ENCODE results near the gene CCDC116.
"Not testable (repeated sequence)": the region's sequence is repeated elsewhere in the genome, so short reads cannot be mapped to it uniquely, and the experiment has no call there.

Gene CCDC116

DNA sequence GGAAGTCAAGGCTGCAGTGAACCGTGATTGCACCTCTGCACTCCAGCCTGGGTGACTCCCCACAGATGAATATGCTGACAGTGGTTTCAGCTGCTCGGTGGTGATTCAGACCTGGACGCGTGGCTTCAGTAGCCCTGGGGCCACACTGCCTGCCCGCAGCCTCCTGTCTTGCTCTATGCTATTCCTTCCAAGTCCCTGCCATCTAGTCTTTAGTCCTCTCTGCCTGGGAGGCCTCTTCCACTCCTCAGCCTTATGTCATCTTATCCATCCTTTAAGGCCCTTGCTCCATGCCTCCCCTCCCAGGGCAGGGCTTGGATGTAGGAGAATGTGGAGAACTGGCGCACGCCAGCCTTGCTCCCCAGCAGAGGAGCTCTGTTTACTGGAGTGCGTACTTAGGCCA is 25.8 kb upstream of the CCDC116 start:
- no peak for DNase-seq (ENCODE audit: low read depth in 3 of 3)

DNA sequence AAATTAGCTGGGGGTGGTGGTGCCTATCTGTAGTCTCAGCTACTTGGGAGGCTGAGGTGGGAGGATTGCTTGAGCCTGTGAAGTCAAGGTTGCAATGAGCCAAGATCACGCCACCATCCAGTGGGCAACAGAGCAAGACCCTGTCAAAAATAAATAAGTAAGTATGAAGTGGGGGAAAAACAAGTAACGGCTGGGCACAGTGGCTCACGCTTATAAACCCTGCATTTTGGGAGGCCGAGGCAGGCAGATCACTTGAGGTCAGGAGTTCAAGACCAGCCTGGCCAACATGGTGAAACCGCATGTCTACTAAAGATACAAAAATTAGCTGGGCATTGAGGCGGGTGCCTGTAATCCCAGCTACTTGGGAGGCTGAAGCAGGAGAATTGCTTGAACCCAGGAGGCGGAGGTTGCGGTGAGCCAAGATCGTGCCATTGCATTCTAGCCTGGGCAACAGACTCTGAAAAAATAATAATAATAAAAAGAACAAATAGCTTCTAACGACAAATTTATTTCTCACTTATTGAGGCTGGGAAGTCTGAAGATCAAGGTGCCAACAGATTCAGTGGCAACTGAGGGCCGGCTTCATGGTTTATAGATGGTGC is 22.9 kb upstream of the CCDC116 start:
- not testable (repeated sequence) for DNase-seq (ENCODE audit: low read depth in 3 of 3)

DNA sequence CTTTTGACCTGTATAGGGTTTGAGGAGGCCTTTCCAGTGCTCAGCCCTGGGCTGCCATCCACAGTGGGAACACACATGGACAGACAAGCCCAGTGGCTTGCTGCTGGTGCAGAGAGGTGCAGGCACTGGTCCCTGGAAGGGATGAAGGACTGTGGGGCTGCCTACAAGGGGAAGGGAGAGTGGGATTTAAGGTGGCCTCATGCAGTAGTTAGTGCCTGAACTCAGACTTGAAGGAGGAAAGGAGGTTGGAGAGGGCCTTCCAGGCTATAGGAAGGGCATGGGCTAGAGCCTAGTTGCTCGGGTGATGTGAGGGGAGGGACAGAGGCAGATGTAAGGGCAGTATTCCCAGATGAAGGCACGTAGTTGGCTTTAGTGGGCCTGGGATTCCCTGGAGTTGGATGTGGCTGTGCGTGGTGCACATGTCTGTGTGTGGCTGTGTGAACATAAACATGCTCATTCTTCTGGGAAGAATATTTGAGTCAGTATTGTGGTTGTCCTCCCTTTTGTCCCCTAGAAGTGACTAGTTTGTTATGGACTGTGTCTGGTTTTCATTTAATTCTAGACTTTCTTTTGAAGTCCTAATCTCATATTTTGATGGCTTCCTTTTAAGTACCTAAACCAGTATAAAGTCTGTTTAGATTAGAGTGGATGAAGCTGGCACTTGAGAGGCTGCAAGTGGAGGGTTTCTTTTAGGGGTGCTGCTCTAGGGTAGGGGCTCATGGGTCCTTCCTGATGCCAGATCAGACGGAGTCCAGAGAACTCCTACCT is 21.2 kb upstream of the CCDC116 start:
- no peak for DNase-seq (ENCODE audit: low read depth in 3 of 3)

DNA sequence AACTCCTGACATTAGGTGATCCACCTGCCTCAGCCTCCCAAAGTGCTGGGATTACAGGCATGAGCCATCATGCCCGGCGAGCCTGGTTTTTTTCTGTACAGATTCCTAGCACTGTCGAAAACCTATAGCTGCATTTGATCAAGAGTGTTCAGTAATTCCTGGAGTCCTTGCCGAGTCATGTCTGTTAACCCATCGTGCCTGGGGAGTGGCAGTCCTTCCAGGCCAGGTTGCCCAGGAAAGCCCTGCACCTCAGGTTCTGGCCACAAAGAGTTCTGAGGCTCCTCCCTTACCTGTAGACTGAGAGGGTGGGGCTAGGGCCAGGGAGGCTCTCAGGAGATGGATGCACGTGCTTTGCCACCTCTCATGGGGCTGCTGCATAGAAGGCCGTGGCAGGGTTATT is 19.7 kb upstream of the CCDC116 start:
- no peak for DNase-seq (ENCODE audit: low read depth in 3 of 3)

DNA sequence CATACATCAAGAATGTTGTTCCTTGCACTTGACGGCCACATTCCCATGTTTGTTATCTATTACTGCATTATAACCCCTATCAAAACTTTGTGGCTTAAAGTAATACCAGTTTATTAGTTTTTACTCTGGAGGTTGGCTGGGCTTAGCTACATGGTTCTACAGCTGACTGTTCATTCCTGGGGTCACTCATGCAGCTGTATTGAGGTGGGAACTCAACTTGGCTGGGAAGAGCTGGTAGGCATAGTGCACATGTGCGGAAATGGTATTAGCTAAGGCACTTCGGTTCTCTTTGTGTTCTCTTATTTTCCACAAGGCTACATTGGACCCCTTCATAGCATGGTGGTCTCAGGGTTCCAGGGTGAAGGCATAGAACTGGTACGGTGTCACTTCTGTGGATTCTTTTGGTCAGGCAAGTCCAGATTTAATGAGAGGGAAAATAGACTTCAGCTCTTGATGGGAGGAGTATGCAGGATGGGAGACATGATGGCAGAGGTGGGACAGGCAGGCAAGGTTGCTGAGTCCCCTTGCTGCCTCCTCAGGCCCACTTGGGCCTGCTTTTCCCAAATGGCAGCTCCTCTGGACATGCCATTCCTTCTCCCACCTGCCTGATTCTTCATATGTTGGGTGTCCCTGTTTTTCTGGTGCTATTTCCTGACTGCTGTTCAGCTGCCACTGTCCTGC is 18.9 kb upstream of the CCDC116 start:
- DNase-seq (ENCODE audit: low read depth in 3 of 3): no peak

DNA sequence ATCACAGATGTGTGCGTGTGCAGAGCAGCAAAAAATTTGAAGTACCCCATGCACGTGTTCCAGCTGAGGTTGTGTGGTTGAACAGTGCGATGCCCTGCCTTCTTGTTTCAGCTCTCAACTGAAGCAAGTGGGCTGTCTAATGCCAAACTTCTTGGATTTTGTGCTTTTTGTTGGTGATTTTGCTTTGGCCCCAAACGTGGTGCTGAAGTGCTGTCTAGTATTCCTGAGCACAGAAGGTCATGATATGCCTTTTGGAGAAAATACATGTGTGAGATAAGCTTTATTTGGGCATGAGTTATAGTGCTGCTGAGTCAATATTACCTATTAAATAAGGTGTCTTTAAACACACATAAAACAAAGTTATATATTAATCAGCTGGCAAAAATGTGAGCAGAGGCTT is 16.8 kb upstream of the CCDC116 start:
- DNase-seq (ENCODE audit: low read depth in 3 of 3): no peak

DNA sequence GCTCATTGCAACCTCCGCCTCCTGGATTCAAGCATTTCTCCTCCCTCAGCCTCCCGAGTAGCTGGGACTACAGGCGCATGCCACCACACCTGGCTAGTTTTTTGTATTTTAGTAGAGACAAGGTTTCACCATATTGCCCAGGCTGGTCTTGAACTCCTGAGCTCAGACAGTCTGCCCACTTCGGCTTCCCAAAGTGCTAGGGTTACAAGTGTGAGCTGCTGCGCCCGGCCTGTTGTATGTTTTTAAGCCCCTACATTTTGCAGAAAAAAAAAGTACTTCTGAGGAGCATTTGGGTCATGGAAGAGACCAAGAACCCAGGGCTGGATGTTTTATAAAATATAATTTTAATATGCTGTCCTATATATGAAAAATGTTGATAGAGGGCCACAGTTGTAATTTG is 15.2 kb upstream of the CCDC116 start:
- not testable (repeated sequence) for DNase-seq (ENCODE audit: low read depth in 3 of 3)

DNA sequence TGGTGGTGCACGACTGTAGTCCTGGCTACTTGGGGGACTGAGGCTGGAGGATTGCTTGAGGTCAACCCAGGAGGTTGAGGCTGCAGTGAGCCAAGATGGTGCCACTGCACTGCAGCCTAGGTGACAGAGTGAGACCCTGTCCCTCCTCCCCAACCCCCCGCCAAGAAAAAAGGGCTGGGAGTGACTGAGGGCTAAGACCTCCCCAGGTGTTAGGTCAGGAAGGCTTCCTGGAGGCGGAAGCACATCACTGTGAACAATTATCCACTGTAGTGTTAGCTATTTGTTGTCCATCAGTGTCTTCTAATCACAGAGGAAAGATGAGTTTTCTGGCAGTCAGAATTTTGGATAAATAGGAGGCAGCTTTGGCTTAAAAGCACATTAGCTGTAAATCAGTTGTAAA is 11.5 kb upstream of the CCDC116 start:
- DNase-seq (ENCODE audit: low read depth in 3 of 3): no peak

DNA sequence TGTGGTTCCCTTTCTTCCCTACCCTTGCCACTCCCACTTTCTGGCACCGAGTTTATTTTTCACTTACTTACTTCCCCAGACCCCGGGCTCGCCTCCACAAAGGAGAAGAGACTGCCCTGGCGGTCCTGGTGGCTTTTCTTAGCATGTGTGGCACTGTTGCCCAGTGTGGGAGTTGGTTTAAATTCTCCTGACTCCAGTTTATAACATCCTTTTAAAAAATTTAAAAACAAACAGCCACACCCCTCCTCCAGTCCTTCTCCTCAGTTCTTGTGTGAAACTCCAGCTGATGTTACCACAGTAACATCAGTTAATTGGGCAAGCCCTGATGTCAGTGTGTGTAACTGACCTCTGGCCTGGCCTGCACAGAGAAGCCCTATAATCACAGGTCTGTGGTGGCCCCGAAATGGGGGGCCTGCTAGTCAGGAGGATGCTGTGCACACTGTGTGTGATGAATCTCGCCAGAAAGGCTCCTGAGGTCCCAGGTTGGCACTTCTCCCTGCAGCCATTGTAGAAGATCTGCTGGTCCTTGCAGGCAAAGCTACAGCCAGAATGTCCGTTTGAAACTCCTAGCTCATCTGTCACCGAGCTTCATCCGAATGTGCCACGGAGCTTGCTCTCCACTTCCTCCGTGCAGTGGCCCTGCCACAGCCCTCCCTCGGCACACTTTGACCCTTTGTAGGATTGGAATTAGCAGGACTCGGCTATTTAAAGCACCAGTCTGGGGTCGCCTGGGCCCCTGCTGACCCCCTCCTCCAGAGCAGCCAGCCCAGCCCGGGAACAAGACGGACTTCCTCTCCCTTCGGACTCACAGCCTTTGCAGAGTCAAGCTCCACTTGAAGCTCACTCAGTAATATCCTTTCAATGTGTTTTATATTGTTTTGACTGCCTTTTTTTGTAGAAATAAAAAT is 10.3 kb upstream of the CCDC116 start:
- no peak for DNase-seq (ENCODE audit: low read depth in 3 of 3)

DNA sequence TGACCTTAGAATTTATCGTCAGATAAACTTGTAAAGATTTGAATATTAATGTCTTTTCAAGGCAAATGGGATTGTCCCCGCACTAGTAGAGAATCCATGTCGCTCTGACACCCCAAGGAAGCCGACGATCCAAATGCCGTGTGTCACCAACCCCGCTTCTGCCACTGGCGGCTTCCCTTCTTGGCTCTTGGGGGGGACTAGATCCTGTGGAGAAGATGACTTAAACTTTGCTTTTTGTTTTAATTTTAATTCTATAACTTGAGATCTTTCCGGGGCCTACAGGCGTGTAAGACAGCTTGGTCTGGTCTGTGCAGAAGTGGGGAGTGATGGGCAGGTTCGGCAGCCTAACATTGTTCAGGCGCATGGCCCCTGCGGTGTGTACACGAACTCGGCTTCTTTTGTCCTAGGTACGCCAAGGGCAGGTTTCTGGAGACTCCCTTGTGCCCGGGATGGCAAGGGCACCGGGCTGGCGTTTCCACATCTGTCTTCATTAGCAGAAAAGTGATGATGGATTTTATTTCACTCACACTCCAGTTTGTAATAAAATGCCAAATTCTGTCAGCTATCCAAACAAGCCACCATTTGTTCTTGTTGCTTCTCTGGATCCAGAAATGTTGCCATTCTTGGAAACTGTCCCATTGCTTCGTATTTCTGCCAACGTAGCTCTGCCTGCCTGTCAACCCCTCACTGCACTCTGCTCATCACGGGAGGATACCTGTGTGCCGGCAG is 9.5 kb upstream of the CCDC116 start:
- DNase-seq (ENCODE audit: low read depth in 3 of 3): no peak

DNA sequence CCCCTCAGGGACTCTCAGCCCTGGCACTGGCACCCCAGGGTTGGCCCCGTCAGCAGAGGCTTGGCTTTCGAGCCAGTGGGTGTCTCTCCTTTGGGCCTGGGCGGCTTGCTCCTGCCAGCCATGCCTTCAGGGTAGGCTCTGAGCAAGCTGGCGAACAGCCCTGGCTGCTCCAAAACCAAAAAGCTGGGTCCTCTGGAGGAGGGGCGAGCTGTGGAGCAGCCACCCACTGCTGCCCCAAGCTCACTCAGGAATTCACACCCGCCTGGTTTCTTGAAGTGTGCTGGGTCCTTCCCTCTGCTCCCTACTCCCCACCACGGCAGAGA is 9.0 kb upstream of the CCDC116 start:
- no peak for DNase-seq (ENCODE audit: low read depth in 3 of 3)

DNA sequence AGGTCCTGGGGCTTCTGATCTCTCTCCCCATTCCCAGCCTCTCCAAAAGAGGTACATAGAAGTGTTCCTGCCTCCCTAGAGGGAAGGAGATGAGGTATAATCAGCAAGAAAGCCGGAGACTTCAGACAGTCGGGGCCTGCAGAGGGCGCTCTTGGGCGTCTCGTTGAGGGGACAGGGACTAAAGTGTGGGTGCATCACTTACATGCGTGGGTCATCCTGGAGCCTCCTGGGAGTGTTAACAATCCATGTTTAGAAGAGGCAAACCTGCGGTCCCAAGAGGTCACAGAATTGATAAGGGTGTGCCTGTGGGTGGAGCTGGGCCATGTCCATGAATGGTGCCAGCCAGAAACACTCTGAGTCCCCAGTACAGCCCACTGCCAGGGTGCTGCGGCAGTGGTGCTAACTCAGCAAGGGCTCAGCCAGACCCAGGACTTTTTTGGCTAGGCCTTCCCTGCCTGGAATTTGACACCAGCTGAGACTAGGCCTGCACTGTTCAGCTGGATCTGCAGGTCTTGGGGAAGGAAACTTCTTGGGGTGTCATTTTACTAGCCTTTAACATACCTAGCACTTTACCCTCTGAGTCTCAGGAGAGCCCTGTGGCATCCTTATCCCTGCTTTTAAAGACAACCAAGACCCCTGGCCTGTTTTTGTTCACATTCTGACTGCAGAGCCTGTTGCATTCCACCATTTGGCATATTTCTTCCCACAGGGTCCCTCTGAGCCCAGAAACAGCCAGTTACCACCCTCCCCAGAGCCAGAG is 8.3 kb upstream of the CCDC116 start:
- DNase-seq (ENCODE audit: low read depth in 3 of 3): peak in 1 of 3 experiments; percentile 49

DNA sequence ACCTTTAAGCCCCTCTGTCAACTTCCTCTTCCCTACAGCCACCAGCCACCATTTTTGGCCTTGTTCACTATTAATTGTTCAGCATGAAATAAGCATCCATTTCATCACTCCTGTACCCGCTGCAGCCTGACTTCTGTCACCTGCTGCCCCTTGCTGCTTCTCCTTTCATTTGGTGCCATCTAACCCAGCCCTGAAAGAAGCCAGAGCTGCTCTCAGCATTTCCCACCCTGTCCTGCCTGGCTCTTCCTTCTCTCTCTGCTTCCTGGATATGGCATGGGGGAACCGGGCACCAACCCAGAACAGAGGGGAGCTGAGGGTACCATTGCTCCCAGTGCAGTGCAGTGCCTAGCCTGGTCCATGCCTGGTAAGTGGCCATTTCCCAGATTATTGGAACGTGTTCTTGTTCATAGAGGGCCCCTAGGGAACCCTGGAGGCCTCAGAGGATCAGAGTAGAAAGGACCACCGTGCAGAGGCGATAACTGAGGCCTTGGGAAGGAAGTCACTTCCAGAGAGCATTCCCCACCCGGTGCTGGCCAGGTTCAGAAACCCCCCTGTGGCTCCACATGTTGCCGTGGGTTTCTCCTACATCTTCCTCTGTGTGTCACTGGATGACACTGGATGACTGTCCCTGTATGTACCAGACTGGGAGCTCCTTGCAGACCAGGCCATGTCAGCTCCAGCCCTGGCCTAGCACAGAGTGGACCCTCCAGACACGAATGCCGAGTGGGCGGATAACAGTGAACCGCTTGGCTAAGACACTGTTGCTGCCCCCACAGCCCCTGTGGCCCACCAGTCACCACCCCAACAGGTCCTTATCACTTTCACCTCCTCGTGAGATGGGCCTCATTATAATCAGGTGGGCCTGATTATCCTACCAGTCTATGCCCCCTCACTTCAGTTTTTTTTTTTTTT is 7.4 kb upstream of the CCDC116 start:
- no peak for DNase-seq (ENCODE audit: low read depth in 3 of 3)

DNA sequence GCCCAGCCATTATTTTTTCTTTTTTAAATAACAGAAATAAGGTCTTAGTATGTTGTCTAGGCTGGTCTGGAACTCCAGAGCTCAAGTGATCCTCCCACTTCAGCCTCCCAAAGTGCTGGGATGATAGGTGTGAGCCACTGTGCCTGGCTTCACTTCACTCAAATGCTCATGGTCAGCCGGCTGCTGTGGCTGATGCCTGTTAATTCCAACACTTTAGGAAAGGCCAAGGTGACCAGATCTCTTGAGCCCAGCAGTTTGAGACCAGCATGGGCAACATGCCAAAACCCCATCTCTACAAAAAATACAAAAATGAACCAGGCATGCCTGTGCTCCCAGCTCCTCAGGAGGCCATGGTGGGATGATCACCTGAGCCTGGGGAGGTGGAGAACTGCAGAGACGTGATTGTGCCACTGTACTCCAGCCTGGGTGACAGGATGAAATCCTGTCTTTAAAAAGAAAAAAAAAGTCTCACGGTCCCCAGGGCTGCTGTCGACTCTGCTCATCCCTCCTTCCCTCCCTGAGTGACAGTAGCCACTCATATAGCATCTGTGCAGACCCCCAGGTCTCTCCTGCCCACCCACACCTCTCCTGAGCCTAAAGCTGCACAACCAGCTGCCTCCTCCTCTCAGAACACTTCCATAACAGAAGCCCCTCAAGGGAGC is 6.4 kb upstream of the CCDC116 start:
- no peak for DNase-seq (ENCODE audit: low read depth in 3 of 3)

DNA sequence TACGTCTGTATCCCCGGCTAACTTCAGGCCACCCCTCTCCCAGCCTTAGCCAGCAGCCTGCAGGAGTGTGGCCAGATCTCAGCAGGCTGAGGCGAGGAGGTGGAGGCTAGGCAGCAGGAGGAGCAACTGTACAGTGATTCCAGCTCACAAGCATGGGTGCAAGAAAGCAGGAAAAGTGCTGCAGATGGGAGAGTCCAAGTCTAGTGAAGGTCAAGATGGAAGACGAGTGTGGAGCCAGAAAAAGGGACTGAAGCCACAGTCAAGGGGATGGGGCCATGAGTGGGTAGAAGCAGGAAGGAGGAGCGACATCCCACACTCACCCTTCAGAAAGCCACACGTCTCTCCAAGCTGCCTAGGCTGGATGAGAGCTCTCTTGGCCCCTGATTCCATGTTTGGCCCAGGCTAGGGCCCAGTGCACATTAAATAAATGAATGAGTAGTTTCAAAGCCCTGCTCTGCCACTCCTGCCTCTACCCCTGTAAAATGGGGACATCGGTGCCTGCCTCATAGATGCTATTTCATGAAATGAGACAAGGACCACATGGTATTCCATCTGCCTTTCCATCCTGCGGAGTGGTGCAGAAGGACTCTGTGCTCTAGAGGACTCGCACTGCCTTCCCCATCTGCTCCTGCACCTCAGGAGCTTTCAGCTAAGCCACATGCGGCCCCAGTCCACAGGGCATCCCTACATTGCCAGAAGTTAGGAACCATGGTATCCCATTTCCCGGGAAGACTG is 5.7 kb upstream of the CCDC116 start:
- no peak for DNase-seq (ENCODE audit: low read depth in 3 of 3)

DNA sequence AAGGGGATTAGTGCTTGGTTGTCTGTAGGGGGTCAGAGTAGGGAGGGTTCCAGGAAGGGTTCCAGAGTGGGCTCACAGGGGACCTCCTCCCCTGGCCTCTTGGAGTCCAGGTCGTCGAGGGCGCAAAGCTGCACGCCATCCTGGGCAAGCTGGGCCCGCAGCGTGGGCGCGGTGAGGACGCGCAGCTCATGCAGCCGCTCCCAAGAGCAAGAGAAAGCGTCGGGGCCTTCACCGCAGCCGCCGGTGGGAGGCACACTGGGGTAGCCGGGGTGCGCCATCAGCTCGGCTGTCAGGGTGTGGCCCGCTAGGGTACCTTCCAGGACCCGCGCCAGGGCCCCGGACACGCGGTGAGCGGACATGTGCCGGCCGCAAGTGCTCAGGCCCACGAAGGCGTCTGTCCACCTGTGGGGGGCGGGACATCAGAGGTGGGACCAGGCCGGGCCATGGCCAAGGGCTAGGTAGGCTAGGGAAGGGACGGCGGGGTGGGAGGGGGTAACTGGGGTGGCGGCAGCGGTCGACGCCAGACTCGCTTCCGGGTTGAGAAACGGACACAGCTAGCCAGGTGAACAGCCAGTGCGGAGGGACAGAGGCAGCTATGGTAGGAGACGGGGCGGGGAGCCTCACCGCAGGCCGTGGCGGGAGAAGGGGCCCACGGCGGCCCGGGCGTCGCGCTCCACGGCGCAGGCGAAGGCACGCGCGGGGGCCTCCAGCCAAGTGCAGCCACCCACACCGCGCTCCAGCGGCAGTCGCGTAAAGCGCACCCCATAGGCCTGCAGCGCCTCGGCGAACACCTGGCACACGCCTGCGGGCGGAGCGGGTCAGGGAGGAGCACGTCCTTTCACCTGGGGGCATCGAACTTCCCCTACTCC is 3.9 kb upstream of the CCDC116 start:
- no peak for DNase-seq (ENCODE audit: low read depth in 3 of 3)

All from stimulated activated CD4-positive, alpha-beta T cell treated with anti-CD3 and anti-CD28 coated beads, TNF-alpha, amount 100 ng/mL, for 24 hours (primary cell).